ENCODE results near the gene RPL27A.

The RPL27A gene

GRCh38 chr11:8690374-8691342 is 8.1 kb downstream of the RPL27A start:
- TF ChIP-seq CTCF (IDR thresholded peaks at IDR 0.05; ENCODE audit: insufficient read depth, low read depth, low read length, missing control alignments), result no peak
- DNase-seq (ENCODE audit: low read depth), result no peak
- no peak overlapping the region for H3K4me3 ChIP-seq (ENCODE audit: low read depth, low read length)

GRCh38 chr11:8691601-8692000 is 9.0 kb downstream of the RPL27A start:
- H3K4me3 ChIP-seq (ENCODE audit: low read depth, low read length), result no peak overlapping the region
- TF ChIP-seq CTCF (IDR thresholded peaks at IDR 0.05; ENCODE audit: insufficient read depth, low read depth, low read length, missing control alignments), result no peak
- no peak for DNase-seq (ENCODE audit: low read depth)

DNA sequence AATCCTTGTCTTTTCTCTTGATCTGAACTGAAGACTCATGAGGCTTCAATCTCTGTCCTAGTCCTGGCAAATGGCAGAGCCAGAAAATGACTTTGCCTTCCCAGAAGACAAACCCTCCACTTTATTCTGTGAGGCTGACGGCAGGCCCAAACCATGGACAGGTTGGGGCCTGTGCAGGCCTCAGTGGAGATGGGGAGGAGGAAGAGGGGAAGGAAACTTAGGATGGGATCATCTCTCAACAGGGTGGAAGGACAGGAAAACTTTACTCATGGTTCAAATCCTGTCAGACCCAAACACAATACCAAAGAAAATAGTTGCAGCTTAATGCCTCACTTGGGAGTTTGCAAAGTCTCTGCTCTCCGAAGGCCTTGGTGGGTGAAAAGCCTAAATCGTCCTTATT is 9.8 kb downstream of the RPL27A start:
- TF ChIP-seq CTCF (IDR thresholded peaks at IDR 0.05; ENCODE audit: insufficient read depth, low read depth, low read length, missing control alignments), result no peak
- DNase-seq (ENCODE audit: low read depth), result no peak

DNA sequence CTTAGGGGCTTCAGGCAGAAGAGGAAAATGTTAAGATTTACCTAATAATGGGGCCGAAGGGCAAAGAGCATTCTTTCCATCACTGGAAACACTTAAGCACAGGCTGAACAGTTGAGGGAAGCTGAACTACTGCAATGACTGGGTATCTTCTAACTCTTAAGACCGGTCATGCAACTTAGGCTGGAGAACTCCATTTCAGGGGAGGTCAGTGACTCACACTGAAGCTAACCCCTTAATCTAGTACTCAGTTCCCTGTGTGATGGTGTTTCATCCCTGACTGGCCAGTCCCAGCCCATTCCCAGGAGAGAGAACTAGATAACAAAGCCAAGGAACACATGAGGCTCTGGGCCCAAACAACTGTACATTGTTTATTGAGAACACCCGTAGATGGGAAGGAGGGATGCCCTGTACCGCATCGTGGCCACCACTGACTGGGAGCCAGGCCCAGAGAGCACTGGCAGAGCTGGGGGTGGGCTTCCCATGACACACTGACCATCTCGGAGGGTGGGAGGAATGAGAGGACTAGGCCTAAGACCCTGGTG is 10.5 kb downstream of the RPL27A start:
- DNase-seq (ENCODE audit: low read depth), result no peak
- no peak for TF ChIP-seq CTCF (IDR thresholded peaks at IDR 0.05; ENCODE audit: insufficient read depth, low read depth, low read length, missing control alignments)
- no peak overlapping the region for H3K4me3 ChIP-seq (ENCODE audit: low read depth, low read length)

More for the DNA sequence above, 9.8 kb downstream of the RPL27A start:
- no peak overlapping the region for H3K4me3 ChIP-seq (ENCODE audit: low read depth, low read length)

DNA sequence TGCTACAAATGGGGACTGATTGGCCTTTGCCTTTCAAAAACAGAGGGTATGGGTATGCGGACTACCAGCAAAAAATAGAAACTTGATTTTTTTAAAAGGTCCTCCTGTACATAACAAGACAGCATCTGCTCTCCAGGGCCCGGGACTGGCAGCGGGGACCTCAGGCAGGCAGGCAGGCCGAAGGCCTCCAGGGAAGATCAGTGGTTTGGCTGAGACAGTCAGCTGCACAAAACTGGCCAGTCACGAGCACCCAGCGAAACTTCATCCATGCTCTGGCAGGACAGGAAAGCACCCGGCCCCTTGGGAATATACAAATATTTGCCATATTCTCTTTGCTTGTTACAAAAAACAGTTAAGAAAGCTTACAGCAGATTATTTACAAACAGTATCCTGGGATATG is 11.0 kb downstream of the RPL27A start:
- H3K4me3 ChIP-seq (ENCODE audit: low read depth, low read length), result no peak overlapping the region
- no peak for DNase-seq (ENCODE audit: low read depth)
- no peak for TF ChIP-seq CTCF (IDR thresholded peaks at IDR 0.05; ENCODE audit: insufficient read depth, low read depth, low read length, missing control alignments)

GRCh38 chr11:8694137-8694536 is 11.5 kb downstream of the RPL27A start:
- no peak overlapping the region for H3K4me3 ChIP-seq (ENCODE audit: low read depth, low read length)
- no peak for TF ChIP-seq CTCF (IDR thresholded peaks at IDR 0.05; ENCODE audit: insufficient read depth, low read depth, low read length, missing control alignments)
- DNase-seq (ENCODE audit: low read depth), result no peak
